Immature natural killer cell (primary cell): Measurements from ENCODE around the gene C17orf114.

Experiments
- DNase-seq, 3 donors: peaks; one replicate each; pipeline ENCODE4 v3.0.0; 2022; ENCODE audit warnings: mixed read lengths in 1 of 3
- H3K27ac Mint-ChIP-seq, 6 donors: one replicate each; pipeline ENCODE4 v1.8.0; 2020; ENCODE audit warnings: mixed read lengths in 6 of 6, mild to moderate bottlenecking in 5 of 6, inconsistent platforms in 4 of 6, moderate library complexity in 3 of 6
- H3K27me3 Mint-ChIP-seq, 3 donors: one replicate each; pipeline ENCODE4 v1.8.0; 2020 to 2021; ENCODE audit warnings: low read depth in 3 of 3, mild to moderate bottlenecking in 3 of 3, mixed read lengths in 3 of 3, moderate library complexity in 3 of 3, inconsistent platforms in 1 of 3
- H3K36me3 Mint-ChIP-seq, 3 donors: one replicate each; pipeline ENCODE4 v1.8.0; 2020; ENCODE audit warnings: mixed read lengths in 3 of 3, inconsistent platforms in 2 of 3, mild to moderate bottlenecking in 2 of 3
- H3K4me1 Mint-ChIP-seq, 2 donors: one replicate each; pipeline ENCODE4 v1.8.0; 2020; ENCODE audit warnings: inconsistent platforms in 2 of 2, mild to moderate bottlenecking in 2 of 2, mixed read lengths in 2 of 2, moderate library complexity in 1 of 2
- H3K4me3 Mint-ChIP-seq, 5 donors: one replicate each; pipeline ENCODE4 v1.8.0; 2020; ENCODE audit warnings: mild to moderate bottlenecking in 5 of 5, mixed read lengths in 5 of 5, inconsistent platforms in 3 of 5, moderate library complexity in 3 of 5
- H3K9me3 Mint-ChIP-seq, 6 donors: one replicate each; pipeline ENCODE4 v1.8.0; 2020; ENCODE audit warnings: mild to moderate bottlenecking in 6 of 6, mixed read lengths in 6 of 6, inconsistent platforms in 4 of 6, moderate library complexity in 3 of 6

Gene C17orf114

DNA sequence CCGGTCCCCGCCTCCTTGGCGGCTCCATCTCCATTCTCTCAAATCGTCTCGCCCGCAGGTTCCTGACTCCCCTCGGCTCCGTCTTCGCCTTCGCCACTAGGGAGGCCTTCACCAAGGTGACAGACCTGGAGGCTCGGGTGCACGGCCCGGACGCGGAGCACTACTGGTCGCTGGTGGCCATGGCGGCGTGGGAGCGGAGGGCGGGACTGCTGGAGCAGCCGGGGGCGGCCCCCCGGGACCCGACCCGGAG lies 12.5 kb downstream of the C17orf114 start:
- Mint-ChIP-seq H3K4me1 (peaks cover 10 to 13% of the 10 kb centered on the region in 2 donors), H3K36me3 (no peaks in the 10 kb centered on the region), H3K27me3 (peaks cover 22 to 23% (median 22%) of the 10 kb centered on the region in 3 donors), H3K4me3 (peak overlapping the region; percentile 65 to 77 (median 69)), H3K27ac (peak overlapping the region in 4 of 6 donors; percentile 16 to 71 (median 58)), H3K9me3 (no peaks in the 10 kb centered on the region)
- no peak for DNase-seq

DNA sequence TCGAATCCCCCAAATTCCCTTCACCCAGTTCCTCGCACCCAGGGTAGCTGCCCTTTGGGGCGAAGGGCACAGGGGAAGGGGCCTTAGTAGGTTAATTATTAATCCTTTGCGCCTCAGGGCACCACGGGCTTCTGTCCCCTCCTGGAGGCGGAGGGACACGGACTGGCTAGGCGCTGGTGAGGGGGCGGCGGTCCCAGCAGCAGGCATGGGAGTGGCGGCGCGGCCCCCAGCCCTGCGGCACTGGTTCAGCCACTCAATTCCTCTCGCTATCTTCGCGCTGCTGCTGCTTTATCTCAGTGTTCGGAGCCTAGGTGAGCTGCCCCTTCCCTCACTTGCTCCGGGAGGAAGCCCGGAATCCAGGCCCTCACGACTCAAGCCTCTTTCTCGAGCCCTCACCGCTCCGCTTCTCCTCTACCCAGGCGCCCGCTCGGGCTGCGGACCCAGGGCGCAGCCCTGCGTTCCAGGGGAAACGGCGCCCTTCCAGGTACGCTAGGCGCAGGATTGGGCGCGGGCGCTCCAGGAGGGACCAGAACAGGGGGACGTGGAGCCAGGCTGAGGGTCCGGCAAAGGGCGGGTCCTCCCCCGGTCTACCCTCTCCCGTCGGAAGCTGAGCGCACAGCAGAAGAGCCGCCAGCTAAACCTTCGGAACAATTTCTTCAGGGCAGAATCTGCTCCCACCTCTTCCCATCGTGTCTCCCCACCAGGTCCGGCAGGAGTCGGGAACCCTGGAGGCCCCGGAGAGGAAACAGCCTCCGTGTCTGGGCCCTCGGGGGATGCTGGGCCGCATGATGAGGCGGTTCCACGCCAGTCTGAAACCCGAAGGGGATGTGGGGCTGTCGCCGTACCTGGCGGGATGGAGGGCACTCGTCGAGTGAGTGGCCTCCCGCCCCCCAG lies 13.1 kb downstream of the C17orf114 start, which contains the start of gene GLTPD2:
TSS of gene GLTPD2 (plus strand) at position 158 of the 894 bp plus-strand sequence. CDS start at position 206, 48 bp downstream.
- peak within 1 kb of the TSS; percentile 65 to 77 (median 69) for H3K4me3 Mint-ChIP-seq
- H3K27ac Mint-ChIP-seq, result peak within 1 kb of the TSS in 5 of 6 donors; percentile 53 to 73 (median 62)
- H3K9me3 Mint-ChIP-seq, result no peaks in the 10 kb centered on the region
- DNase-seq, result no peak
- H3K4me1 Mint-ChIP-seq, result peaks cover 10 to 13% of the 10 kb centered on the region in 2 donors
- H3K27me3 Mint-ChIP-seq, result peaks cover 20 to 26% (median 22%) of the 10 kb centered on the region in 3 donors
- no peaks in the 10 kb centered on the region for H3K36me3 Mint-ChIP-seq

GRCh38 chr17:4788159-4788806 lies 13.8 kb downstream of the C17orf114 start:
- peak overlapping the region in 4 of 6 donors; percentile 31 to 73 (median 60) for H3K27ac Mint-ChIP-seq
- peaks cover 25 to 26% (median 25%) of the 10 kb centered on the region in 3 donors for H3K27me3 Mint-ChIP-seq
- peak overlapping the region; percentile 45 to 68 (median 57) for H3K4me3 Mint-ChIP-seq
- no peak for DNase-seq
- peaks cover 10 to 13% of the 10 kb centered on the region in 2 donors for H3K4me1 Mint-ChIP-seq
- no peaks in the 10 kb centered on the region for H3K36me3 Mint-ChIP-seq
- no peaks in the 10 kb centered on the region for H3K9me3 Mint-ChIP-seq

DNA sequence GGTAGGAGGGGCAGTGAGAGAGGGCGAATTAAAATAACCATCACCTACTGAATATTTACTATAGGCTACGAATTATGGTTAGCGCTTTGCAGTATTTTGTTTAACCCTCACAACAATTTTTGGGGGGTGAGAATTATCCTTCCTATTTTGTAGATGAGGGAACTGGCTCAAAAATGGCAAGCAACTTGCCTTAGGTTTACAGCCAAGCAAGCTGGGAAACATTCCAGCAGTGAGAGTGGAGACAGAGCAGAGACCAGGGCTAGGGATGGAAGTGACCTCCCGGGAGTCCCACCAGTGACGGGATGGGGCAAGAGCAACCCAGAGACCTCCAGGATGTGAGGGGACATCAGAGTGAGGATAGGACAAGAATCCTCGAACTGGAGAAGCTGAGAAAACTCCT lies 15.6 kb downstream of the C17orf114 start:
- no peak overlapping the region for H3K27ac Mint-ChIP-seq
- H3K27me3 Mint-ChIP-seq, result peaks cover 27 to 29% (median 29%) of the 10 kb centered on the region in 3 donors

GRCh38 chr17:4786106-4786511 lies 16.0 kb downstream of the C17orf114 start, which contains the start of gene VMO1:
TSS of gene VMO1 (minus strand) at chr17:4786364. CDS start at chr17:4786352, 12 bp downstream.
- H3K27me3 Mint-ChIP-seq, result peaks cover 26 to 30% (median 27%) of the 10 kb centered on the region in 3 donors
- H3K4me3 Mint-ChIP-seq, result peak within 1 kb of the TSS in 2 of 5 donors; percentile 21 to 42
- no peak within 1 kb of the TSS for H3K27ac Mint-ChIP-seq
- no peaks in the 10 kb centered on the region for H3K9me3 Mint-ChIP-seq
- H3K36me3 Mint-ChIP-seq, result no peaks in the 10 kb centered on the region
- no peak for DNase-seq
- H3K4me1 Mint-ChIP-seq, result peaks cover 8 to 9% of the 10 kb centered on the region in 2 donors

More for the DNA sequence above, 15.6 kb downstream of the C17orf114 start:
- no peaks in the 10 kb centered on the region for H3K9me3 Mint-ChIP-seq
- DNase-seq, result no peak
- no peak overlapping the region for H3K4me3 Mint-ChIP-seq
- no peaks in the 10 kb centered on the region for H3K36me3 Mint-ChIP-seq
- peaks cover 10 to 13% of the 10 kb centered on the region in 2 donors for H3K4me1 Mint-ChIP-seq

DNA sequence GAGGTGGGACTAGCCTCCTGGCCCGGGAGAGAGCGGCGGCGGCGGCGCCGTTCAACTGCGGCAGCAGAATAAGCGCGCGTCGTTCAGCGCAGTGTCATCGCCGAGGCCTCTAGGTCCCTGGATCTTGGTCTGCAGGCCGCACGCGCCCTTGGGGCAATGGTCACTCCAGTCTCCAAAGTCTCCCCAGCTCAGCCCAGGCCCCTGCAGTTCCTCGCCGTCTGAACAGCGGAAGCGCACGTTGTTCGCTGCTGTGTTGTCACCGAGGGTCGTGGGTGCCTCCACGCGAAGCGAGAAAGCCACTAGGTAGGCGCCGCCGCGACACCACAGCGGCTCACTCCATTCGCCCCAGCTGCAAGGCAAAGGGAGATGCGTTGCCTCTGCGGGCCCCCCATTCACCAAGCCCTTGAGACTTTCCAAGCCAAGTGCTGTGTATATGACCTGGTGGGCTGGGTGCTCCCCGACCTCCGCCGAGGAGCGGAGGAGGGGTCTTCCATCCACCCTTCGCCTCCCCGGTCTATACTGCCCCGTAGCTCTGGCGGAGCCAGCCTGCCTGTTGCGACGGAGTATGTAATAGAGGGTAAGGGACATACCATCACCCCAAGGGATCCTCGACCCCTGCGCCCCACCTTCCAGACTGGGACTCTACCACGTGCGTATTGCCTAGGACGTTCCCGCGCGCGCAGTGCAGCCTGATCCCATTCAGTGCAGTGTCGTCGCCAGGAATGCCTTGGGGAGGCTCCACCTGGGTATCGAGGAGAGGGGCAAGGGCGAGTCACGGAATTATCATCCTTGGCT lies 16.6 kb downstream of the C17orf114 start:
- DNase-seq, result no peak
- Mint-ChIP-seq H3K36me3 (no peaks in the 10 kb centered on the region), H3K4me3 (peak overlapping the region in 1 of 5 donors; percentile 42), H3K27me3 (peaks cover 25 to 30% (median 27%) of the 10 kb centered on the region in 3 donors), H3K4me1 (peaks cover 3 to 5% of the 10 kb centered on the region in 2 donors), H3K9me3 (no peaks in the 10 kb centered on the region), H3K27ac (no peak overlapping the region)

DNA sequence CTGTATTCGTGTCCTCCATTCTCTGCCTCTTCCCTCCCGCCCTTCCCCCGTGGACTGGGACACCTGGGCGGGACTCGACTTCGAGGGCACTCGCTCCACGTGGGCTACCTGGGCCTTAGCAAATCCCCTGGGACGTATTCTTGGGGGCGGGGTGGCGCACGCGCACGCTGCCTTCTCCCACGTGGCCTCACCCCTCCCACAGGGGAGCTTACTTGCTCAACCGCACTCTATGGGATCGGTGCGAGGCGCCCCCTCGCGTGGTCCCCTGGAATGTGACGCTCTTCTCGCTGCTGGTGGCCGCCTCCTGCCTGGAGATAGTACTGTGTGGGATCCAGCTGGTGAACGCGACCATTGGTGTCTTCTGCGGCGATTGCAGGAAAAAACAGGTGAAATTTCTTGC lies 19.5 kb downstream of the C17orf114 start:
- Mint-ChIP-seq H3K4me3 (no peak overlapping the region), H3K27me3 (peaks cover 20 to 30% (median 22%) of the 10 kb centered on the region in 3 donors), H3K27ac (no peak overlapping the region), H3K4me1 (no peaks in the 10 kb centered on the region), H3K36me3 (no peaks in the 10 kb centered on the region), H3K9me3 (no peaks in the 10 kb centered on the region)
- no peak for DNase-seq

DNA sequence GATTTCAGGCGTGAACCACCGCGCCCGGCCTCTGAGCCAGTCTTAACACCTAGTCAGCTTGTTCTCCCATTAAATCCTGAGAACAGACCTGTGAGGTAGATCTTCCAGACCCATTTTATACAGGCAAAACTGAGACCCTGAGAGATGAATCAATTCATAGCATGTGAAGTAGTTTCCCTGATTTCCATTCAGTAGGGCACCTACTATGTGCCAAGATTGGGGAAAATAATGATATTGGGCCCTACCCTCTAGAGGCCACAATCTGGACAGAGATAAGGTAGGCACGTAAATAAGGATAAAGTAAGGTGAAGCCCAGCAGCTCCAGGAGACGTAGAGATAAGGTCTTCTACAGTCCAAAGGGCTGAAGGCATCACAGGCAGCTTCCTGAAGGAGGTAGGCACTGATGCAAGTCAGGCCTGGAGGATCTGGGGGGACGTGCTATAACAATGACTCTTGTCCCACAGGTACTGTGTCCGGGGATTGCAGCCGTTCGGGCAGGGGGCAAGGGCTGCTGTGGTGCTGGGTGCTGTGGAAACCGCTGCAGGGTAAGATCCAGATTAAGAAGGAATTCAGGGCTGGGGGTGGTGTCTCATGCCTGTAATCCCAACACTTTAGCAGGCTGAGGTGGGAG lies 21.7 kb downstream of the C17orf114 start:
- Mint-ChIP-seq H3K27ac (no peak overlapping the region), H3K4me3 (no peak overlapping the region), H3K4me1 (no peaks in the 10 kb centered on the region), H3K27me3 (peaks cover 11 to 23% (median 22%) of the 10 kb centered on the region in 3 donors), H3K9me3 (no peaks in the 10 kb centered on the region), H3K36me3 (no peaks in the 10 kb centered on the region)
- no peak for DNase-seq

DNA sequence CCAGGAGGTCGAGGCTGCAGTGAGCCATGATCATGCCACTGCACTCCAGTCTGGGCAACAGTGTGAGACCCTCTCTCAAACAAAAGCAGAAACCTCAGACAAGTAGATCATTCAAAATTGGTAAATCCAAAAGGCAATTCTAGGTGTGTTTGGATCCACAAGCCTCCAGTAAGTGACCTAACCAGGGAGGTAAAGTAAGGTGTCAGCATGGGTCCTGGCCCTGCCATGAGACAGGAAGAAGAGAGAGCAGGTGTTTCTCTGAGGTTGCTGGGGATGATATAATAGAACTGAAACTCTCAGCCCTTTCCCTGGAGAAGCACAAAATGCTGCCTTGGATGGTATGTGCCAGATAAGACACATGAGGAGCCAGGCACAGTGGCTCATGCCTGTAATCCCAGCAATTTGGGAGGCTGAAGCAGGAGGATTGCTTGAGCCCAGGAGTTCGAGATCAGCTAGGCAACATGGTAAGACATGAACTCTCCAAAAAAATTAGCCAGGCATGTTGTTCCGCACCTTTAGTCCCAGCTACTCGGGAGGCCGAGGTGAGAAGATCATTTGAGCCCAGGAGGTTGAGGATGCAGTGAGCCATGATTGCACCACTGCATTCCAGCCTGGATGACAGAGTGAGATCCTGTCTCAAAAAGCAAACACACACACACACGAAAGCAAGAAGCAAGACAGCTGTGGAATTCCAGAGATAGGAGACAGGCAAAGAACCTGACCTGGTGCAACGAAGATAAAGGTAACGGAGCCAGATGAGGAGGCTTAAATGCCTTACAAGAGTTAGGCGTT lies 24.0 kb downstream of the C17orf114 start:
- Mint-ChIP-seq H3K27ac (no peak overlapping the region), H3K27me3 (peaks cover 8 to 14% (median 10%) of the 10 kb centered on the region in 3 donors)

DNA sequence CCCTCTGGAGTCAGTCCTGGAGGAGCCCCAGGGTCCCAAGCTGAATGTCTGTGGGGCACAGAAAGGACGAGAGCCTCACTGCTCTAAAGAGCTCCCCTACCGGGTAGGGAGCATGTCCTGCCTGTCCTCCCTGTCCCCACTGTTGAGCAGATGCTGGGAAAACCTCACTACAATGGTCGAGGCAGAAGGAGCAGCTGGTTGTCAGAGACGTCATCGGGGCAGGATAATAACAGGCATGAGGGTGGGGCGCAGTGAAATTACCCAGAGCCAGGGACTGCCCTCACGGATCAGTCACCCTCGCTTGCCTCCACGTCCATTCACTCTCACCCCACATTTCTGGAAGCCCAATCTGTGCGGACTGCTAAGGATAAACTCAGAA lies 29.9 kb downstream of the C17orf114 start:
- Mint-ChIP-seq H3K27ac (no peak overlapping the region), H3K36me3 (no peaks in the 10 kb centered on the region), H3K4me3 (no peak overlapping the region), H3K4me1 (no peaks in the 10 kb centered on the region), H3K27me3 (peaks cover 5 to 8% (median 6%) of the 10 kb centered on the region in 3 donors), H3K9me3 (peaks cover 0 to 1% (median 0%) of the 10 kb centered on the region in 6 donors)
- no peak for DNase-seq

More for the DNA sequence above, 24.0 kb downstream of the C17orf114 start:
- no peak for DNase-seq
- Mint-ChIP-seq H3K4me3 (no peak overlapping the region), H3K9me3 (no peaks in the 10 kb centered on the region), H3K36me3 (no peaks in the 10 kb centered on the region), H3K4me1 (no peaks in the 10 kb centered on the region)

- DNase-seq, result no peak
- Mint-ChIP-seq H3K4me1 (no peaks in the 10 kb centered on the region), H3K9me3 (peaks cover 0 to 1% (median 0%) of the 10 kb centered on the region in 6 donors), H3K36me3 (no peaks in the 10 kb centered on the region), H3K27ac (no peak within 1 kb of the TSS), H3K27me3 (peaks cover 5 to 8% (median 6%) of the 10 kb centered on the region in 3 donors), H3K4me3 (no peak within 1 kb of the TSS)
Observed at GRCh38 chr17:4771519-4772234, 30.5 kb downstream of the C17orf114 start, which contains the start of gene TM4SF5. TSS of gene TM4SF5 (plus strand) at chr17:4771886. CDS start at chr17:4771923, 37 bp downstream.

GRCh38 chr17:4769628-4770027 lies 32.5 kb downstream of the C17orf114 start:
- DNase-seq, result no peak
- H3K36me3 Mint-ChIP-seq, result no peaks in the 10 kb centered on the region
- H3K27ac Mint-ChIP-seq, result no peak overlapping the region
- peaks cover 3 to 6% (median 5%) of the 10 kb centered on the region in 3 donors for H3K27me3 Mint-ChIP-seq
- peaks cover 0 to 1% (median 0%) of the 10 kb centered on the region in 6 donors for H3K9me3 Mint-ChIP-seq
- H3K4me1 Mint-ChIP-seq, result no peaks in the 10 kb centered on the region
- H3K4me3 Mint-ChIP-seq, result no peak overlapping the region
